ENCODE results near the gene GALNT2. TPM values are rescaled to one million over a fixed set of nuclear protein-coding genes. Genes with fewer than 3 reads are reported as not detected.

The GALNT2 gene
- 72.5 and 102 TPM in 2 replicates for total RNA-seq

DNA sequence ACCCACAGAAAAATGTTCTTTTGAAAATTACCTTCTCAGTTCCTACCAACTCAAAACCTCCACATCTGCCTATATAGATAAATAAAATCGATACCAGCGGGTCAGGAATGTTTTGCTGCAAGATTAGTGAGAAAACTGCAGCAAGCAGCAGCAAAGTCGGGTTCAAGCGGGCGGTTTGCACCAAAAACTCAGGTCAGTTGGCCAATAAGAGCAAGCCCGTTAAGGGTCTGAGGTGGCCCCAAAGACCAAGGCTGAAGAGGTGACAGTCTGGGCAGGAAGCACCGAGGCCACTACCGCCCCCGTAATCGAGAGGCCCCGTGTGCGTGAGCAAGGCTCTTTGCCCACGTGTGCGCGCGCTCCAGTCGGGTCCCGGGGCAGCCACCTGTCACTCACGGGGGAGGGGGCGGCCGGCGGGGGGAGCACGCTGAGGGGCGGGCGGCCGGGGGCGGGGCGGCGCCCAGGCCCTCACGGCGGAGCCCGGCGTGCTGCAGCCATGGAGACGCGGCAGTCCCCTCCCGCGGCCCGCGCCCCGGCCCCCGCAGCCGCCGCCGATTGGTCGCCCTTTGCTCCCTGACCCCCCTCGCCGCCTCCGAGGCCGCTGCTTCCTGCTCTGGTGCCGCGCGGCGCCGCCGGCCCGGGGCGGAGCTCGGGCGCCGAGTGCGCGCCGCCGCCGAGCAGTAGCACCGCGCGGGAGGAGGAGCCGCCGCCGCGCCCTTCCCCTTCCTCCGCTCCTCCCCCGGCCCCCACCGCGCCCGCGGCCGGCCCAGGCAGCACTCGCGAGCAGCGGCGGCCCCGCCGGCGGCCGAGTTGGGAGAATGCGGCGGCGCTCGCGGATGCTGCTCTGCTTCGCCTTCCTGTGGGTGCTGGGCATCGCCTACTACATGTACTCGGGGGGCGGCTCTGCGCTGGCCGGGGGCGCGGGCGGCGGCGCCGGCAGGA lies at the start of gene GALNT2:
TSS of gene GALNT2 (plus strand) at position 773 of the 939 bp plus-strand sequence. CDS start at position 816, 43 bp downstream.

